ENCODE results near the gene ITPR1.

Gene ITPR1

DNA sequence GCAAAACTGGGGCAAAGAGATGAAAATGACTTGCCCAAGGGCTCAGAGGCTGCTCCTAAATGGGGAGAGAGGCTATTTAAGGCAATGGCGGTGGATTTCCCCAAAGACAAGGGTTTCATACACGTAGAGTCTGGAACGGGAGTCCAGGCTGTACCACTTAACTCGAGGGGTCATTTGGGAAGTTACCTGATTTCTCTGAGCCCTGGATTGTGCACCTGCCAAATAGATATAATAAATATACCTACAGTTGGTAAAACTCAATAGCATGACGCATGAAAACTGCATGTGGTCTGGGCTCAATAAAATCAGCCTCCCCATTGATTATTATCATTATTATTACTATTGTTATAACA, 1.3 kb upstream of the ITPR1 start:
- DNase-seq: no peak

DNA sequence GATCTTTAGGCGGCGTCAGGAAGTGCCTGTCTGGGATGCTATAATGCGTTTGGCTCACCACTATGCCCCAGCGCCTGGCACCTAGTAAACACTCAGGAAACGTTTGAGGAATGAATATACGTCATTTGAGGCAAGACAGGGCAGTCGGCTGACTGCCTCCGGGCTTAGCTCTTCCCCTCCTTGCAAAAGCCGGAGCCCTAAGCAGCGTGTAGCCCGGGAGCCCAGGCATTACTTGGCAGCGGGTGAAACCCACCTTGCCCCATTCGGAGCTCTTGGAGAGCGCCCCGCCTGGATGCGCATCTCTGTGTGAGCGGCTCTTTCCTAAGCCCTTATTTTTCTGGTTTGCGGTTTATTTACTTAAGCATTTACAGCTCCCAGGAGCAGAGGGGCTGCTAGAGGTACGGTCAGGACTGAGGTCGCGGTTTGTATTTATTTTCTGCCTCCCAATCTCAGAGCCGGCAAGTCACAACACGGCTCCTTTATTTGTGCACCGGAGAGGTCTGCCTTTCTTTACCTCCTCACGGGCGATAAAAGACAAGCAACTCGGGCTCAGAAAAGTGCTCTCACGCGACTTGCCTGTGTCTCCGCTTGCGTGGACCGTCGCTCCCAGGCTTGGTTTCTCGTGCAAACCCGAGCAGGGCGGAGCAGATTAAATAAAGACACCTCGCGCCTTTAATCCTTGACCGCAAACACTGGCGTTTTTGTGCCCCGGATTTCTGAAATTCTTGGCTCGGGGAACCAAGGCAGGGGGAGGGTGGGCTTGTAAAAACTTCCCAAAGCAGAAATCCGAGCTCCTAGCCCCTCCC, 737 bp upstream of the ITPR1 start:
- DNase-seq: peak; percentile 35

DNA sequence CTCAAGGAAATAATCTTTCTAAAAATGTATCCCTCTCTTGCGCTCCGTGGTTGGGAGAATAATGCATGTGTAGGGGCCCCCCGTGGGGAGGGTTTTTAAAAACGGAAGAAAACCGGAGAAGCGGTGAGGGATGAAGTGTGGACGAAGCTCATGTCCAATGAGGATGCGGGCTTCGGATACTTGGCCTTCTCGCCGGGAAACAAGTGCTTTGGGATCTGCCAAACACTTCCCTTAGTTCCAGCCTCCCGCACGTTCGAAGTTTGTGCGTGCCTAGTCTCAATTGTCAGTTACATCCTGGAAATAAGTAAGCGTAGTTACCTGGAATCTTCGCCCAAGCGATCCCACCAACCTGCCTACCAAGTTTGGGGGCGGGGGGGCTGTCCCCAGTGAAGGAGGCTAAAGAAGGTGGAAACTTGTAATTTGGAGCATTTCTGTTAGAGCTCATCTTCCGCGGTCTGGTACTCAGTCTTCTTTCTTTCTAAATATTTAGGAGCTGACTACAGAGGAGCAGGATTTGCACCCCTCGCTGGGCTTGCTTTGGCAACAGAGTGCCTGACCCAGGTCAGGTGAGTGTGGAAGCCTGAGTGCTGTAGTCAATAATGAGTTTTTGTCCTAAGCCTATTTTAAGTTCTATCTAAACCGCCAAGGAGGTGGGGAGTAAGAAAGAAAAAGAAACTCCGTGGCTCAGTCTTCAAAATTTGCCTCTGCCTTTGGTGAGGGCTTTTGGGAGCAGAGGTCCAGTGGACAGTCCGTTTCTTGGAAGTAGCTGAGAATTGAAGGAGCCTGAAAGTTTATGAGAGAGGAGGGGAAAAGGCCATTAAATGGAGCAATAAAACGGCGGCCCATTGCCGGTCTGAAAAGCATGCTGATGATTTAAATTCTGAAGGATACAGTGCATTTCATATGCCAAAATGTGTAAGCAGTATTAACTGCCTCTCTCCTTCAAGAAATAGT, 1.1 kb downstream of the ITPR1 start:
- DNase-seq: peak; percentile 6

GRCh38 chr3:4494895-4495264, 1.7 kb downstream of the ITPR1 start:
- no peak for DNase-seq

GRCh38 chr3:4495294-4496086, 2.3 kb downstream of the ITPR1 start:
- DNase-seq: no peak

DNA sequence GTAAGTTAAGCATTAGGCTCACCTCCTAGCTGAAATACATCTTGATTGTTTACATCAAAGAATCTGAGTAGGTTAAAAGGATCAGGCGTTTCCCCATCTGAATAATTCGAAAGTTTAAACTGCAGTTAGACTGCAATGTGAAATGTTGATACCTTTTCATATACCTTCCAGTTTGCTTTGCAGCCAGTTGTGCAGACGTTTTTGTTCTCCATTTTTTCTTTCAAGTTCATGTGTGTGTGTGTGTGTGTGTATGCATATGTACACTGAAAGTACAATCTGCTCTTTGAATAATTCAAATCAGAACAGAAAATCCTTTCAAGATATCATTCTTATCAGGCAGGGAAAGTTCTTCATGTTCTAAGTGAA, 2.9 kb downstream of the ITPR1 start:
- DNase-seq: no peak

DNA sequence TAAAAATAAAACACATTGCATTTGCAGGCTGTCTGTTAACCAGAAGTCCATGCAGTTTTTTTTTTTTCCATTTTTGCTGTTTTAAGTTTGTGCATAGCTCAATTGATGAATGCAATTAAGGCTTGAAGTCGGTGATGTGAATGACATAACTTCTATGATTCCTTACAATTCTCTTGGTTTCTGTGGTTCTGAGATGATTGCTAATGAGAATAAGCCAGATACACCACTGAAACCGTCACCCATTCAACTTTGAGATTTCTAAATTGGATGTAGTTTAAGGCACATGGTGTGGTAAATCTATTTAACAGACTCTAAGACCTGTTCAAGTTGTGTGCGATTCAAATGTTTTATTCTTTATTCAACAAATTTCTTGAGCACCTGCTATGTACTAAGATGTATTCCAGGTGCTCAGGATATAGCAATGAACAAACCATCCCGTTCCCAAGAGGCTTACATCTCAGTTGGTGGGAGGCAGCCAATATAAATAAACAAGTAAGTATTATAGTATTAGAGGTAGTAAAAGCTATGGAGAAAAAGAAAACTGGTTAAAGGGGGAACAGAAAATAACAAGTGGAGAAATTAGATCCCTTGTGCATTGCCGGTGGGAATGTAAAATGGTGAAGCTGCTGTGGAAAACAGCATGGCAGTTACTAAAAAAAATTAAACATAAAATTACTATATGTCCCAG, 4.0 kb downstream of the ITPR1 start:
- DNase-seq: no peak

DNA sequence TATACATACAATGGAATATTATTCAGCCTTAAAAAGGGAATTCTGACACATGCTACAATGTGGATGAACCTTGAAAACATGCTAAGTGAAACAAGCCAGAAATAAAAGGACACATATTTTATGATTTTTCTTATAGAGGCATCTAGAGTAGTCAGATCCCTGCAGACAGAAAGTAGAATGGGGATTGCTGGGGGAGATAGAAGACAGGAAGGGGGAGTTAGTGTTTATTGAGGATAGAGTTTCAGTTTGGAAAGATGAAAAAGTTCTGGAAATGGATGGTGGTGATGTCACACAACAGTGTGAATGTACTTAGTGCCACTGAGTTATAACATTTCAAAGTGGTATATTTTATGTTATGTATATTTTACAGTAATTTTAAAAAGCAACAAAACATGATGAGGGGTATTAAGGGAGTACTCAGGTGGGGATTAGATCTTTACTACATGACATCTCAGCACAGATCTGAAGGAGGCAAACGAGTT, 4.7 kb downstream of the ITPR1 start:
- DNase-seq: no peak

- no peak for DNase-seq
Observed at GRCh38 chr3:4498446-4498845, 5.3 kb downstream of the ITPR1 start.

DNA sequence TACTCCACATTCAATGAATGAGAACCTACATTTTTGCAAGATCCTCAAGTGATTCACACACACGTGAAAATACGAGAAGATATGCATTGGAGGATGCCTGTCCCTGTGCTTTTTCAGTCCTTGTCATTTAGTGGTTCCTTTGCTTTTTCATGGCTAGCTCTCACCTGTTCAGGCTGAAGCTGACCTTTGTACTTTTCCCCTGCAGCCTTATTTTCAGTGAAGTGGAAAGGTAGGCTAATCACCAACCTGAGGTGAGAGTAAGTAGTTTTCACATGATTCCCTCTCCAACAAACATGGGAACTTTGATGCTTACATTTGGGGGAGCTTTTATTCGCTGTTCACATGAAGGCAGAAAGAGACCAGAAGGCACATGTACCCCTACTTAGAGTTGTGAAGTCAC, 8.3 kb downstream of the ITPR1 start:
- no peak for DNase-seq

DNA sequence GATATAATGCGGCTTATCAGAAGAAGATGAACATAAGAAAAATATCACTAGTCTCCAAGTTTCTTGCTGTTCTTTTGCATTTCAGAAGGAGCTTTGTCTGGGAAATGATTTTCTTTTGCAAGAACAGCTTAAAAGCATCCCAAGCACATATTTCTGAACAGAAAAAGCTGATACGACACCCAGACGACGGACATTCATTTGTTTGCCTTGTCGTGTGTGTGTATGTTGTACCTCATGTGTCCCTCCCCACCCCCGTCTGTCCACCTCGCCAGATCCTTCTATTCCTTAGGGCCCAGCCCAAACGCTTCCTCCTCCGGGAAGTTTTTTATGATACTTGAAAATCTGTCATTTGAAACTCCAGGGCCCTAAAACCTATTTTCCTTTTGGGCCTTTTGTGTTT, 8.8 kb downstream of the ITPR1 start:
- DNase-seq: no peak

- DNase-seq: no peak
Observed at GRCh38 chr3:4503050-4503449, 9.9 kb downstream of the ITPR1 start.

- DNase-seq: peak; percentile 35
Observed at GRCh38 chr3:4504340-4505261, 11.5 kb downstream of the ITPR1 start.

DNA sequence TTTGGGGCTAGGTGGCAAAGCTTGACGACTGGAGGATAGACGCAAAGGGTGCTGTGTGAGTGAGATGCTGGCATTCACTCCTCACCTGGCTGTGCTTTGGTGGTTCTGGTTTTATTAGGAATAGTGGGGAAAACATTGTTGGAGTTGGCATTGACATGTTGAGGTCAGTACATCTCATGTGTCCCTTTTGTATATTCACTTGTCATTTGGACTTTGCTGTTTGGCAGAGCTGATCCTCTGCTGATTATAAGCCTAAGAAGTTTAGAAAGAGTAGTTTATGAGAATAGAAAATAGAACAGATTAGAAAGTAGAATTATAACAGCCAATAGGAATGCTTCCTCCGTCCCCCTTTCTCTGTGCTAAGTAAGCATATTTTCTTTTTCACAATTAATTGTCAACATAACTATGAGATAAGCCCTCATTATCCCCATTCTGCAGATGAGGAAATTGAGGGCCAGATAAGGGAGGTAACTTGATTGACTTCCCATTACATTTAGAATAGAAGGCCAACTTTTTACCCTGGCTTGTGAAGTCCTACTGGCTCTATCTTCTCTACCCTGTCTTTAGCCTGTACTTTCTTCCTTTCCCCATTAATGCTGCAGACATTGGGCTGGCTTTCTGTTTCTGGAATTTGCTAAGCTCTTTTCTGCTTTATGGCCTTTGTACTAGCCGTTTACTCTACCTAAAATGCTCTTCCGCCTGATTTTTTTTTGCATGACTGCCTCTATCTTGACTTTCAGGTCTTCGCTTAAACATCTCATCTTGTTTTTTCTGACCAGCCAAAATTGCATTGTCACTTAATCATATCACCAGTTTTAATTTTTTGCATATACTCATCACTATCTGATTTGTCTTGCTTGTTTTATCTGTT, 12.8 kb downstream of the ITPR1 start:
- no peak for DNase-seq

DNA sequence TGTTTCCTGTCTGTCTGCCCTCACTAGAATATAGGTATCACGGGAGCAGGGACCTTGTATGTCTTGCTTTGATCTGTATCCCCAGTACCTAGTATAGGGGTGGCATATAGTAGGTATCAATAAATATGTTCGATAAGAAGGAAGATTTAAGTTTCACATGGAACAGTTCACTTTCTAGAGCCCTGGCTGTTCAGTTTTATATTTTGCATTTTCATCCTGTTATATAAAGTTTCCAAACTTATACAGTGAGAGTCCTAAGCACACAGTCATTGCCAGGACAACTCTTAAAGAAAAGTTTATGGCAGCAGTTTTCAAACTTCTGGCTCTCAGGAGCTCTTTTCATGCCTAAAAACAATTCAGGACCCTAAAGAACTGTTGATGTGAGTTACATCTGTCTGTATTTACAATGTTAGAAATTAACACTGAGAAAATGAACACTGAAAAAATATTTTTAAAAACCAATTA, 13.4 kb downstream of the ITPR1 start:
- DNase-seq: no peak

- DNase-seq: no peak
Observed at GRCh38 chr3:4507024-4507596, 14.0 kb downstream of the ITPR1 start.

GRCh38 chr3:4508048-4508981, 15.2 kb downstream of the ITPR1 start:
- DNase-seq: no peak

- no peak for DNase-seq
Observed at GRCh38 chr3:4509043-4509442, 15.9 kb downstream of the ITPR1 start.
